Heart left ventricle (tissue), 13 donors: ENCODE data around the gene MED12L.

ENCODE experiments used
- POLR2A ChIP-seq, 2 donors: fragments of 450-650 bp; IDR thresholded peaks; one replicate each; pipeline ENCODE4 v1.6.1; 2017; ENCODE audit warnings: antibody characterized with exemption in 2 of 2, mild to moderate bottlenecking in 2 of 2, moderate library complexity in 2 of 2
- TF ChIP-seq, protein P1 (sequence below), 12 donors: fragments of 200-600 bp; sonication (generic) in 4 of 12; IDR thresholded peaks; one replicate each; pipeline versions ENCODE4 v1.5.0 to v1.8.0; 2018 to 2022; ENCODE audit warnings: antibody characterized with exemption in 12 of 12, mild to moderate bottlenecking in 5 of 12
- donor health status: ischemic (EF 13 %, LVEDD 7.1; RV severe dilation, severe dysfunction).
- donor health status: DM: no; HTN: yes; CAD: no.
- donor health status: DM: no; HTN: no; CAD: no.
- donor health status: ischemic (EF 25% LVEDD 6.9; RV normal size, moderate dysfunction).
- donor health status: ischemic (EF 25% LVEDD 5.7; RV mildly dilated, moderate dysfunction).
- donor health status: ischemic (EF 35%, LVEDD 5.7; RV mildly dilated, moderate dysfunction).
- donor health status: nonischemic (EF 11% LVEDD 7.7; RV severe dilation, severe dysfunction).
- donor health status: DM: yes; HTN: yes; CAD: no.
- donor health status: PGD.
- donor health status: ischemic (EF 29% LVEDD 5.4; RV normal size, mild dysfunction).
- donor health status: nonischemic (EF 23%, LVEDD 6.1; RV moderate dilation, normal function).

DNA sequence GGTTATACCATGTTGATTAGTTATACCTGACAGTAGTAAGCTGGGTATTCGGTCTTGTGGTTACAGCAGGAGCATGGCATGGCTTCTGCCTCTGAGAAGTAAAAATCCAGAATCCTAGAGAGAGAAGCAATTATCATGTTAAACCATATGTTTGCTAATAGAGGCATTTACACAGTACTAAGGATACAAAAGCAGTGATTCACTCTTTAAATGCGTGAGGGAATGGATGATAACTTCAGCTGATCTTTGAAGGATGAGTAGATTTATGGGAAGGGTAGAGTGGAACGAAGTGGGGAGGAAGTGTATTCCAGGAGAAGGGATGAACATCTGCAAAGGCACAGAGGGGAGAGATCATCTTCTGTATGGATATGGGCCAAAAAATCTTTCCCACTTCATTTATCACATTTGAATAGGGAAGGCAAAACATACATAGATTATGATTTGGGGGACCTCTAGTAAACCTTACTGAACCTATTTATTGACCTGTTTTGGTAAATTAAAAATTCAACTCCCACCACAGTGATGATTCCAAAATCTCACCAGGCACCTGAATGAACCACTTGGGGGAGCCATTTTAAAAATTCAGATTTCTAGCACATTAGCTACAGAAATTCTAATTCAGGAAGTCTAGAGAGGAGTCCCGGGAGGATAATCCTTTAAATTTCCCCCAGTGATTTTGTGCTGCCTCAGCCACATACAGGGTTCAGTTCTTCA is 340.3 kb downstream of the MED12L start:
- TF ChIP-seq, protein P1, sequence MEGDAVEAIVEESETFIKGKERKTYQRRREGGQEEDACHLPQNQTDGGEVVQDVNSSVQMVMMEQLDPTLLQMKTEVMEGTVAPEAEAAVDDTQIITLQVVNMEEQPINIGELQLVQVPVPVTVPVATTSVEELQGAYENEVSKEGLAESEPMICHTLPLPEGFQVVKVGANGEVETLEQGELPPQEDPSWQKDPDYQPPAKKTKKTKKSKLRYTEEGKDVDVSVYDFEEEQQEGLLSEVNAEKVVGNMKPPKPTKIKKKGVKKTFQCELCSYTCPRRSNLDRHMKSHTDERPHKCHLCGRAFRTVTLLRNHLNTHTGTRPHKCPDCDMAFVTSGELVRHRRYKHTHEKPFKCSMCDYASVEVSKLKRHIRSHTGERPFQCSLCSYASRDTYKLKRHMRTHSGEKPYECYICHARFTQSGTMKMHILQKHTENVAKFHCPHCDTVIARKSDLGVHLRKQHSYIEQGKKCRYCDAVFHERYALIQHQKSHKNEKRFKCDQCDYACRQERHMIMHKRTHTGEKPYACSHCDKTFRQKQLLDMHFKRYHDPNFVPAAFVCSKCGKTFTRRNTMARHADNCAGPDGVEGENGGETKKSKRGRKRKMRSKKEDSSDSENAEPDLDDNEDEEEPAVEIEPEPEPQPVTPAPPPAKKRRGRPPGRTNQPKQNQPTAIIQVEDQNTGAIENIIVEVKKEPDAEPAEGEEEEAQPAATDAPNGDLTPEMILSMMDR (IDR thresholded peaks at IDR 0.05): peak in 5 of 12 donors; percentile 11 to 24 (median 17)
- no peak for TF ChIP-seq POLR2A (IDR thresholded peaks at IDR 0.05)
